H9 (cell line): ENCODE results near the gene PLXNA4. TPM values are rescaled to one million over a fixed set of nuclear protein-coding genes. Genes with fewer than 3 reads are reported as not detected.

Source experiments
- DNase-seq: peaks from one replicate; pipeline ENCODE4 v3.0.0-alpha.2; 2017
- H2AFZ ChIP-seq: one replicate; pipeline ENCODE4 v1.6.1; 2013; ENCODE audit warnings: mild to moderate bottlenecking, low read length, control low read depth, moderate library complexity
- H2AK5ac ChIP-seq: 2 replicates; pipeline ENCODE4 v1.6.1; 2013; ENCODE audit warnings: low read length, control low read depth, mixed read lengths; ENCODE audit not compliant: insufficient read length
- H2BK120ac ChIP-seq: one replicate; pipeline ENCODE4 v1.6.1; 2013; ENCODE audit warnings: low read depth, mild to moderate bottlenecking, low read length, control low read depth, inconsistent platforms; ENCODE audit not compliant: poor library complexity, severe bottlenecking
- H2BK12ac ChIP-seq: 2 replicates; pipeline ENCODE4 v1.6.1; 2013; ENCODE audit warnings: low read length, control low read depth, mixed read lengths, low read depth; ENCODE audit not compliant: insufficient read length
- H2BK15ac ChIP-seq: 2 replicates; pipeline ENCODE4 v1.6.1; 2013; ENCODE audit warnings: low read depth, low read length, control low read depth
- H2BK20ac ChIP-seq: one replicate; pipeline ENCODE4 v1.6.1; 2013; ENCODE audit warnings: low read depth, mild to moderate bottlenecking, low read length, control low read depth, inconsistent platforms; ENCODE audit not compliant: poor library complexity, severe bottlenecking
- H2BK5ac ChIP-seq: 2 replicates; pipeline ENCODE4 v1.6.1; 2013; ENCODE audit warnings: low read length, control low read depth, mixed read lengths; ENCODE audit not compliant: insufficient read length
- H3K14ac ChIP-seq: 2 replicates; pipeline ENCODE4 v1.6.1; 2013; ENCODE audit warnings: low read length, control low read depth; ENCODE audit not compliant: insufficient read depth
- H3K18ac ChIP-seq: 2 replicates; pipeline ENCODE4 v1.6.1; 2013; ENCODE audit warnings: low read depth, mild to moderate bottlenecking, mixed read lengths, low read length, control low read depth; ENCODE audit not compliant: insufficient read length
- H3K23ac ChIP-seq: 2 replicates; pipeline ENCODE4 v1.6.1; 2013; ENCODE audit warnings: low read length, control low read depth, mixed read lengths, low read depth; ENCODE audit not compliant: insufficient read length
- H3K23me2 ChIP-seq: 2 replicates; pipeline ENCODE4 v1.6.1; 2013; ENCODE audit warnings: low read depth, mild to moderate bottlenecking, mixed read lengths, low read length, control low read depth; ENCODE audit not compliant: insufficient read length, poor library complexity, severe bottlenecking
- H3K27ac ChIP-seq: 2 replicates; pipeline ENCODE4 v1.5.1; 2013; ENCODE audit warnings: low read length, control low read depth, mixed read lengths, low read depth; ENCODE audit not compliant: insufficient read length
- H3K27me3 ChIP-seq: 2 replicates; pipeline ENCODE4 v1.6.1; 2013; ENCODE audit warnings: low read length, control low read depth, inconsistent platforms; ENCODE audit not compliant: insufficient read depth
- H3K4ac ChIP-seq: 2 replicates; pipeline ENCODE4 v1.6.1; 2013; ENCODE audit warnings: low read depth, mild to moderate bottlenecking, control low read depth, inconsistent platforms, low read length, moderate library complexity
- H3K4me1 ChIP-seq: 2 replicates; pipeline ENCODE4 v1.6.1; 2013; ENCODE audit warnings: low read length, control low read depth, inconsistent platforms; ENCODE audit not compliant: insufficient read depth
- H3K4me2 ChIP-seq: 2 replicates; pipeline ENCODE4 v1.6.1; 2013; ENCODE audit warnings: low read length, control low read depth, mixed read lengths; ENCODE audit not compliant: insufficient read length, insufficient read depth
- H3K56ac ChIP-seq: 2 replicates; pipeline ENCODE4 v1.6.1; 2013; ENCODE audit warnings: low read depth, mild to moderate bottlenecking, mixed read lengths, low read length, control low read depth; ENCODE audit not compliant: insufficient read length
- H3K79me1 ChIP-seq: 2 replicates; pipeline ENCODE4 v1.6.1; 2013; ENCODE audit warnings: low read depth, mild to moderate bottlenecking, moderate library complexity, low read length, control low read depth, inconsistent platforms; ENCODE audit not compliant: insufficient read depth, poor library complexity, severe bottlenecking
- H3K79me2 ChIP-seq: 2 replicates; pipeline ENCODE4 v1.6.1; 2013; ENCODE audit warnings: low read length, control low read depth, inconsistent platforms; ENCODE audit not compliant: insufficient read depth
- H3K9ac ChIP-seq: 2 replicates; pipeline ENCODE4 v1.6.1; 2013; ENCODE audit warnings: low read length, control low read depth, mixed read lengths; ENCODE audit not compliant: insufficient read length; ENCODE audit errors: extremely low read depth
- H3K9me3 ChIP-seq: one replicate; pipeline ENCODE4 v1.6.1; 2013; ENCODE audit warnings: low read depth, low read length, inconsistent platforms; ENCODE audit not compliant: control insufficient read depth
- H3T11ph ChIP-seq: one replicate; pipeline ENCODE4 v1.6.1; 2013; ENCODE audit warnings: mild to moderate bottlenecking, low read length, control low read depth, inconsistent platforms
- H4K20me1 ChIP-seq: one replicate; pipeline ENCODE4 v1.6.1; 2013; ENCODE audit not compliant: control insufficient read depth, insufficient read length, insufficient read depth
- H4K5ac ChIP-seq: 2 replicates; pipeline ENCODE4 v1.6.1; 2013; ENCODE audit warnings: low read depth, mild to moderate bottlenecking, mixed read lengths, low read length, control low read depth; ENCODE audit not compliant: insufficient read length
- H4K8ac ChIP-seq: replicated peaks from 2 replicates; pipeline ENCODE4 v1.6.1; 2013; ENCODE audit warnings: low read length, control low read depth, mixed read lengths, low read depth; ENCODE audit not compliant: insufficient read length
- H4K91ac ChIP-seq: 2 replicates; pipeline ENCODE4 v1.6.1; 2013; ENCODE audit warnings: low read depth, mild to moderate bottlenecking, moderate library complexity, mixed read lengths, low read length, control low read depth; ENCODE audit not compliant: insufficient read length
- H3K27ac Mint-ChIP-seq, 3 experiments: 2 replicates in 2 of 3; 3 replicates in 1 of 3; pipeline ENCODE4 v1.8.0; 2020 to 2021; ENCODE audit warnings: mixed read lengths in 3 of 3, mild to moderate bottlenecking in 1 of 3, moderate library complexity in 1 of 3
- H3K27me3 Mint-ChIP-seq: 2 replicates; pipeline ENCODE4 v1.8.0; 2021; ENCODE audit warnings: low read depth, mild to moderate bottlenecking, moderate library complexity, mixed read lengths
- H3K36me3 Mint-ChIP-seq, 3 experiments: 2 replicates in 2 of 3; 3 replicates in 1 of 3; pipeline ENCODE4 v1.8.0; 2020 to 2021; ENCODE audit warnings: low read depth in 3 of 3, mixed read lengths in 3 of 3; ENCODE audit not compliant: insufficient read depth in 1 of 3
- H3K4me1 Mint-ChIP-seq, 2 experiments: 2 replicates each; pipeline ENCODE4 v1.8.0; 2020; ENCODE audit warnings: mixed read lengths in 2 of 2
- H3K4me3 Mint-ChIP-seq, 2 experiments: 2 replicates in 1 of 2; 3 replicates in 1 of 2; pipeline ENCODE4 v1.8.0; 2020 to 2021; ENCODE audit warnings: mild to moderate bottlenecking in 2 of 2, mixed read lengths in 2 of 2, moderate library complexity in 1 of 2
- H3K9me3 Mint-ChIP-seq, 2 experiments: 2 replicates in 1 of 2; 3 replicates in 1 of 2; pipeline ENCODE4 v1.8.0; 2020; ENCODE audit warnings: mild to moderate bottlenecking in 2 of 2, mixed read lengths in 2 of 2, moderate library complexity in 1 of 2
- WGBS: extraction: QIAGEN DNeasy Blood & Tissue Kit; methylation state at CpG from one replicate; pipeline ENCODE4 v1.1.7; 2013; ENCODE audit warnings: missing lambda C conversion rate, low lambda C conversion rate, mixed read lengths; ENCODE audit not compliant: insufficient read length; ENCODE audit errors: extremely low coverage; 5-methylcytosine and 5-hydroxymethylcytosine counted together
- total RNA-seq: library from RNA; stranded (reverse); gene quantifications from 2 replicates; pipeline ENCODE4 v1.2.1, GENCODE V29; 2021
- TF ChIP-seq, protein P1 (sequence below): fragments of 200-600 bp; sonication (generic); conservative IDR thresholded peaks from 3 replicates; pipeline ENCODE4 v1.8.0; 2021; ENCODE audit warnings: antibody characterized with exemption, mild to moderate bottlenecking

PLXNA4 gene
- total RNA-seq, 1 experiment from 2014 or later = 0.35 TPM

DNA sequence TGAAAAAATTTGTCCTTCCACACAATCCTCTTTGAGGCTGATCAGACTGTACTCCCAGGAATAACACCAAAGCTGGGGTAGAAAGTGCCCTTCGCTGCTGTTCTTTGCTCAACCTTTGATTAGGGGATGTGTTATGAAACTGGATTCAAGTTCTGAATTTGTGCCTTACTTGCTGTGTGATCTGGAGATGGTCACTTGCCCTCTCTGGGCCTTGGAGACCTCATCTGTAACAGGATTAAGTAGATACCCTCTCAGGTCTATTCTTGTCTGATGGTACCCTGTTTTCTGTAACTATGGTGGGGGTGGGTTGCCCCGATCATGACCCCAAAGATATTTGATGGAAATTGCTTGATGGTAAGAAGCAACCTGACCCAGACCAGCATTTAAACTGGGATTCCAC, 368.5 kb downstream of the PLXNA4 start:
- Histone ChIP-seq H3K4me2 (no peak overlapping the region), H3K9ac (no peak overlapping the region), H4K8ac (no peak overlapping the region), H3K9me3 (no peaks in the 10 kb centered on the region), H2AK5ac (no peak overlapping the region), H3K23ac (no peak overlapping the region), H3T11ph (no peak overlapping the region), H2BK12ac (no peak overlapping the region), H3K79me2 (no peaks in the 10 kb centered on the region), H2BK5ac (no peak overlapping the region), H3K4me1 (peaks cover 4% of the 10 kb centered on the region; the same call in 1 of the 2 replicates), H4K5ac (no peak overlapping the region), H4K20me1 (no peaks in the 10 kb centered on the region), H4K91ac (no peak overlapping the region), H3K27me3 (no peaks in the 10 kb centered on the region), H2BK20ac (no peak overlapping the region), H3K27ac (no peak overlapping the region), H2AFZ (no peak overlapping the region), H2BK120ac (no peak overlapping the region), H3K14ac (no peak overlapping the region), H3K23me2 (no peaks in the 10 kb centered on the region), H3K56ac (no peak overlapping the region), H3K4ac (no peak overlapping the region), H2BK15ac (no peak overlapping the region), H3K18ac (no peak overlapping the region), H3K79me1 (no peaks in the 10 kb centered on the region)
- Mint-ChIP-seq H3K4me3 (no peak overlapping the region; a peak in 1 of 5 replicates), H3K36me3 (no peaks in the 10 kb centered on the region; a peak in 1 of 7 replicates), H3K27me3 (peaks cover 10% of the 10 kb centered on the region), H3K4me1 (peaks cover 25 to 39% of the 10 kb centered on the region in 2 experiments), H3K27ac (no peak overlapping the region), H3K9me3 (no peaks in the 10 kb centered on the region; a peak in 1 of 5 replicates)
- WGBS = no CpG with 5 or more reads among the region's 2 CpGs
- TF ChIP-seq, protein P1, sequence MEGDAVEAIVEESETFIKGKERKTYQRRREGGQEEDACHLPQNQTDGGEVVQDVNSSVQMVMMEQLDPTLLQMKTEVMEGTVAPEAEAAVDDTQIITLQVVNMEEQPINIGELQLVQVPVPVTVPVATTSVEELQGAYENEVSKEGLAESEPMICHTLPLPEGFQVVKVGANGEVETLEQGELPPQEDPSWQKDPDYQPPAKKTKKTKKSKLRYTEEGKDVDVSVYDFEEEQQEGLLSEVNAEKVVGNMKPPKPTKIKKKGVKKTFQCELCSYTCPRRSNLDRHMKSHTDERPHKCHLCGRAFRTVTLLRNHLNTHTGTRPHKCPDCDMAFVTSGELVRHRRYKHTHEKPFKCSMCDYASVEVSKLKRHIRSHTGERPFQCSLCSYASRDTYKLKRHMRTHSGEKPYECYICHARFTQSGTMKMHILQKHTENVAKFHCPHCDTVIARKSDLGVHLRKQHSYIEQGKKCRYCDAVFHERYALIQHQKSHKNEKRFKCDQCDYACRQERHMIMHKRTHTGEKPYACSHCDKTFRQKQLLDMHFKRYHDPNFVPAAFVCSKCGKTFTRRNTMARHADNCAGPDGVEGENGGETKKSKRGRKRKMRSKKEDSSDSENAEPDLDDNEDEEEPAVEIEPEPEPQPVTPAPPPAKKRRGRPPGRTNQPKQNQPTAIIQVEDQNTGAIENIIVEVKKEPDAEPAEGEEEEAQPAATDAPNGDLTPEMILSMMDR = no peak
- no peak for DNase-seq
